Ammon's horn (tissue), 1 donor: ENCODE results near the gene ANAPC7.
A peak's percentile ranks its signal among the peaks of the same experiment; 100 is the strongest.
"Not testable (repeated sequence)": the region's sequence is repeated elsewhere in the genome, so short reads cannot be mapped to it uniquely, and the experiment has no call there.

Experiments used
- DNase-seq: peaks from one replicate; pipeline ENCODE4 v3.0.0-alpha.2; 2016; ENCODE audit warnings: low spot score

The ANAPC7 gene

DNA sequence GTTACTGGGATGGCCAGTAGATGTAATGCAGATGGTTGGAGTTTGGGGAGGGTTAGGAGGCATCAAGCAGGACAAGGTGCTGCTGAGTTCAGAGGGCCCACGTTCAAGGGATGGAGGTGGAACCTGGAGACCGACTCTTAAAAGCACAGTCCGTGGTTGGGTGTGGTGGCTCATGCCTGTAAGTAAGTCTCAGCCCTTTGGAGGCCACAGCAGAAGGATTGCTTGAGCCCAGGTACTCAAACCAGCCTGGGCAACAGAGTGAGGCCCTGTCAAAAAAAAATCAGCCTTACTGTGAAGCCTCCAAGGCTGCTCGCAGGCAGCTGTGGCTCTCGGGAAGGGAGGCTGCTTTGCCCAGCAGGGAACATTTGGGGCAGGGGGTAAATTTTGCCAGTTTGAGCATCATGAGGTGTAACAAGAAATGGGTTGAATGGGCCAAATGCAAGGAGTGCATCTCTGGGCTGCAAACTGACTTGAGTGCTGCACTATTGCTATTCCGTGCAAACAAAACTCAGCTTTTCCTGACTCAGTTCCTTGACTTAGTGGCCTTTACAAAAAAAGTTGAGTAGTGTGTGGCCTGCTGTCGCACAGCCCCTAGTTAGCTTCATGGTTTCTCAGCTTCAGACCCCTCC is 55.0 kb downstream of the ANAPC7 start:
- no peak for DNase-seq

GRCh38 chr12:110347767-110348166 is 55.7 kb downstream of the ANAPC7 start:
- DNase-seq = no peak

GRCh38 chr12:110345963-110346362 is 57.5 kb downstream of the ANAPC7 start:
- no peak for DNase-seq

DNA sequence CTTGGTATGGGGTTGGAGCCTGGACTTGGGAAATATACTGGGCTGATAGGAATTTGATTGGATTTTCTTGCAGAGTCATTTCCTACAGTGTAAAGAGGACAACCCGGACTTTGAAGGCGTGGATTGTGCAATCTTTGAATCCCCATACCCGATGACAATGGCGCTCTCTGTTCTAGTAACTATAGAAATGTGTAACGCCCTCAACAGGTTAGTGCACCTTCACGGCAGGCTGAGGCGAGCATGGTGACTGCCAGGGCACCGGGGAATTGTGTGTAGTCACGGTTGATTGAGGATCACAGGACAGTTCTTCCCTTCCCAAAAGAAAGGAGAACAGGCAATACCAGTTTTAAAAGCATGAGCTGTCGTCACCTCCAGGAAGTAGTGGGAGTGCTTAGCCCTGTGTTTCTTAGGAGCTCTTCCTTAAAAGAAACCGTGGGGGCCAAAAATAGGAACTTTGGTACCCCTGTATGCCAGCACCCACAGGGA is 58.3 kb downstream of the ANAPC7 start:
- no peak for DNase-seq

- no peak for DNase-seq
Observed at GRCh38 chr12:110344657-110345056, 58.9 kb downstream of the ANAPC7 start.

DNA sequence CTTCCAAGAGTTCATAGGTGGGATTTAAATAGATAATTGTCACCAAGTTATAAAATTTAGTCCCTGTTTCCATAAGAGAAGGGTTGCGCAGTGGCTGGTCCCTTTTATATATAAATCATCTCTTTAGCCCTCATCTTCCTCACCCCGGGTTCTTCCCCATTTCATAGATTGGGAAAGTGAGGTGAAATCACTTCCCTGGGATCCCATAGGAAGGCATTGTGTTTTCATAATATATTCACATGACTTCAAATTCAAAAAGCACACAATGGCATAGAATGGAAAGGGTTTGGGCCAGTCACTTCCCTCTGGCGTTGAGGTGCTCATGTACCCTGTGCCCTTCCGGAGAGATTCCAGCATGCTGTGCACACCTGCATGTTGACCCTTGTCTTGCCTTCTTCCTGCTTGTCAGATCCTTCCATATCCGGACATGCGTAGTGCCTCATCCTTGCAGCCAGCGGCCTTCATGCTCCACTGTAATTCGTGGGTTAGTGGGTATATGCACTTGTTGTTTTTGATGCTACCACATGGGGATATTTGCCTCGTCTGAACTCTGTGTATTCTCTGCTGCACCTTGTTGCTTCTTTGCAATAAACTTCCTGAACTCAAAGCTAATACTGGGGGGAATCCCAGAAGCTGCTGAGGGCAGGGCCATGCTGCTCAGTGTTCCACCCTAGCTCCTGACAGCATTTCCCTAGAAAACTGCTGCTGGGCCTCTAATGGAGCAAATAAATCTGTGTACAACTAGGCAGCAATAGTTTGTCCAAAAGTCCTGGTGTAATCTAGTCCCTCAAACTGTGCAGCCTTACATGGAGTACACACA is 59.6 kb downstream of the ANAPC7 start:
- no peak for DNase-seq

GRCh38 chr12:110343114-110343513 is 60.4 kb downstream of the ANAPC7 start:
- no peak for DNase-seq

DNA sequence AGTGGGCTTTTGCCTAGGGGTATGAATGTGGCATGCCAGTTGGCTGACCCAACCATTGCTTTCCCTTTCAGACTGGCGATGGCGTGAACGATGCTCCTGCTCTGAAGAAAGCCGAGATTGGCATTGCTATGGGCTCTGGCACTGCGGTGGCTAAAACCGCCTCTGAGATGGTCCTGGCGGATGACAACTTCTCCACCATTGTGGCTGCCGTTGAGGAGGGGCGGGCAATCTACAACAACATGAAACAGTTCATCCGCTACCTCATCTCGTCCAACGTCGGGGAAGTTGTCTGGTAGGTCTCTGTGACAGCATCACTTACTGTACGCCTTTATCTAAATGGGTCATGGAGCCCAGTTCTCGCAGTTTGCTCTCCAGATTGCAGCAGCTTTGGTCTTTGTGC is 61.4 kb downstream of the ANAPC7 start:
- DNase-seq = no peak

GRCh38 chr12:110340706-110341105 is 62.8 kb downstream of the ANAPC7 start:
- no peak for DNase-seq

- not testable (repeated sequence) for DNase-seq
Observed at GRCh38 chr12:110340261-110340660, 63.2 kb downstream of the ANAPC7 start.

GRCh38 chr12:110339184-110339952 is 64.1 kb downstream of the ANAPC7 start:
- DNase-seq = no peak

DNA sequence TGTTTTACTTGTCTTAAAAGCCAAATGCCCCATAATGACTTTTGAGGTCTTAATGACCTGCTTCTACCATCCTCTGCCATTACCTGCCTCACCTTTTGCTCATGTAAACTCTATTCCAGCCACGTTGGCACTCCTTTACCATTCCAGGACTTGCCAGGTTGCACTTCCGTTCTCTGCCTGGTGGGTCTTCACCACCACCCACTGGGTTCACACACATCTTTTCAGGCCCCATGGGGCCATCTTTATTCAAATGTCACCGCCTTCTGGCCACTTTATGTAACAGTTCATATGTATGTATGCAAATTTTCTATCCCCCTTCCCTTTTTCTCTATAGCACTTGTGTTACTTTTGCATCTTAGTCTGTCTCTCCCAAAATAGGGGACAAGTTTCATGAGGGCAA is 64.8 kb downstream of the ANAPC7 start:
- no peak for DNase-seq

GRCh38 chr12:110337912-110338710 is 65.4 kb downstream of the ANAPC7 start:
- no peak for DNase-seq

DNA sequence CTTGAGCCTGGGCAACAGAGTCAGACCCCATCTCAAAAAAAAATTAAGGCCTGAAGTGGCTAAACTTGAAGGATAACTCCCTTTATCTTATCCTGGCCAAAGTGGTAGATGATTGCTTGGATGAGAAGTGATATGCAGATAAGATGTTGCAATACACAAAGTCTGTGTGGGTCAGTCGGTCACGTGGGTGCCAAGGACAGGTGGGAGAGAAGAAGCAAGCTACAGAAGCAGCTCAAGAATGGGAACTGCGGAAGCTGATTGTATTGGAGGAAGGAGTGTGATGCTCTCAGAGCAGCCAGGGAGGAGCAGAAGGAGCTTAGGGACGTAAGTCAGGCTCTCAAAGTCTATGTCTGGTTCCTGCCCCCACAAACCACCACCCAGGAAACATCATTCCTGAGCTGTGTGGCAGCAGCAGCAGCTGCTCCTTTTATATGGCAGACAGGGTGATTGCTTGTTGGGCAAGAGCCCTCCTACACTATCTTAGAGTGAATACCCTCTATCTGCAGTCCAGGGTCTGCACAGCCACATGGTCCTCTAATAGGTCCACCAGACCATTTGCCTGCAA is 67.9 kb downstream of the ANAPC7 start:
- DNase-seq = no peak

DNA sequence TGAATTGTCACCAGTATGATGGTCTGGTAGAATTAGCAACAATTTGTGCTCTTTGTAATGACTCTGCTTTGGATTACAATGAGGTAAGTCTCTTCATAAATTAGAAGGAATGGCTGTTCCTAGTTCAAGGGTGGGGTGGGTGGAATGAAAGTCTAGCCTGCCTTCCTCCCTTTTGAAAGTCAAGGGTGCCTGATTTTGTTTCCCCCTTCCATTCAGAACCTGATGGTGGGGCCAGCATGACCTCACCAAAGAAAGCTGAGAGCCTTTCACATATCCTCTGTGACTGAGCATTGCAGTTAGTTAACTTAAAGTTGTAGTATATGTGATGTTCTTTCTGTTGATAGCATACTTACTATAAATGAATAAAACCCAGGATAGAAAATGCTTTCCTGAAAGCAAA is 70.3 kb downstream of the ANAPC7 start:
- DNase-seq = no peak

GRCh38 chr12:110330544-110330943 is 73.0 kb downstream of the ANAPC7 start:
- peak; percentile 43 for DNase-seq

- no peak for DNase-seq
Observed at GRCh38 chr12:110330124-110330523, 73.4 kb downstream of the ANAPC7 start.

- no peak for DNase-seq
Observed at GRCh38 chr12:110329710-110330109, 73.8 kb downstream of the ANAPC7 start.
